Adipocyte (in vitro differentiated cells): ENCODE data around the gene CDYL.
A peak's percentile ranks its signal among the peaks of the same experiment; 100 is the strongest.
"Not testable (repeated sequence)": the region's sequence is repeated elsewhere in the genome, so short reads cannot be mapped to it uniquely, and the experiment has no call there.

Source experiments
- DNase-seq: peaks from one replicate; pipeline ENCODE4 v3.0.0-alpha.2; 2015; ENCODE audit warnings: low read depth
- H3K27me3 ChIP-seq: replicated peaks from 2 replicates; pipeline ENCODE4 v1.7.0; 2013; ENCODE audit warnings: mild to moderate bottlenecking, low read length, moderate library complexity; ENCODE audit not compliant: control insufficient read depth, insufficient read depth
- H3K36me3 ChIP-seq: 2 replicates; pipeline ENCODE4 v1.7.0; 2013; ENCODE audit warnings: low read length, mild to moderate bottlenecking, moderate library complexity; ENCODE audit not compliant: control insufficient read depth, insufficient read depth, severe bottlenecking
- H3K4me1 ChIP-seq: 2 replicates; pipeline ENCODE4 v1.7.0; 2013; ENCODE audit warnings: mild to moderate bottlenecking, low read length, moderate library complexity; ENCODE audit not compliant: control insufficient read depth, insufficient read depth
- H3K4me3 ChIP-seq: 2 replicates; pipeline ENCODE4 v1.7.0; 2013; ENCODE audit warnings: mild to moderate bottlenecking, low read length, moderate library complexity
- H3K9ac ChIP-seq: 2 replicates; pipeline ENCODE4 v1.7.0; 2013; ENCODE audit warnings: mild to moderate bottlenecking, low read length, moderate library complexity
- H3K9me3 ChIP-seq: 2 replicates; pipeline ENCODE4 v1.7.0; 2013; ENCODE audit warnings: mild to moderate bottlenecking, low read length, moderate library complexity; ENCODE audit not compliant: control insufficient read depth

The CDYL gene

DNA sequence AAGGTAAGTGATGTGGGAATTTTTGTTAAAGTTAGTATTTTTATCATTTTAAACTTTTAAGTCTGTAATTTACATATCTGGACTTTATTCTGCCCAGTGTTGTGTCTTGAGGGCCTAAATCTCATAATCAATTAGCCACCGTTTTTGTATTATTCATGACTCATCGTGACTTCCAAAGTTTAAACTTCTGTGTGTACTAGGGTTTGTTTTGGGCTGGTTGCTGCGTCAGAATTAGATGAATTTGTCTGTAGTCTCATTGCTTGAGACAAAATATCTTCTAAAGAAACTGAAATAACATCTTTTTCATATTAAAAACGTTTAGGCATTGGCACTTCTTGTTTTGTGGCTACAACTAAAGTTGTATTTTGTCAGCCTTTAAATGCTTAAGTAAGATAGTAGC lies 41.3 kb downstream of the CDYL start:
- no peak for DNase-seq
- no peak overlapping the region for H3K4me3 ChIP-seq
- no peaks in the 10 kb centered on the region for H3K36me3 ChIP-seq
- H3K9me3 ChIP-seq, result no peaks in the 10 kb centered on the region
- peaks cover 7% of the 10 kb centered on the region for H3K4me1 ChIP-seq
- H3K9ac ChIP-seq, result no peak overlapping the region
- no peaks in the 10 kb centered on the region for H3K27me3 ChIP-seq

DNA sequence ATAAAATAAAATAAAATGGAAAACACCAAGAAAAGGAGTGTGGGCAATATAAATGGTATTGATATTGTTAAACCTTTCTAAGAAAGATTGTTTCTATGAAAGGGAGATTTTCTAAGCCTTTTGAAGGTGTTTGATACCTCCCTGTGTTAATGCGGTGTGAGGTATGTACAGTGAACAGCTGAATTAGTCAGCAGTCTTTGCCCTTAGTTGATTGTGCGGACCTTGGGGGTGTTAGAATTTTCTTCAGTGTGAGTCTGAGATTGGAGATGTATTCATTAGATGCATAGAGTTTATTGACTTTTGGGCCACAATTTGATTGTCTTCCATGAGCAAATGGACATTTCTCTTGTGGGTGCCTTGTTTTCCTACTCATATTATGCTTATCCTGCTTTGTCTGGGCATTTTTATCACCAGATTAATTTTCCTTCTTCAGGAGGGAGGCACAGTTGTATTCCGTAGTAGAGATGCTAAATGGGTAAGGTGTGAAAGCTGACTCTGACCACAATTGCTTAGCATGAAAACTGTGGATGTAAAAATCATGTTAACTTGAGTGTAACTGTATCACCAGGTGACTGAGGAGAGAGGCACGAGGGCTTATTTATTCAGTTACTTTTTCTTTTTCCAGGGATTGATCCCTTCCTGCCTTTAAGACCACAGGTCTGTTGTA lies 42.2 kb downstream of the CDYL start:
- Histone ChIP-seq H3K9me3 (no peaks in the 10 kb centered on the region), H3K36me3 (no peaks in the 10 kb centered on the region), H3K9ac (no peak overlapping the region), H3K4me3 (no peak overlapping the region), H3K4me1 (peaks cover 7% of the 10 kb centered on the region), H3K27me3 (no peaks in the 10 kb centered on the region)
- DNase-seq, result no peak

DNA sequence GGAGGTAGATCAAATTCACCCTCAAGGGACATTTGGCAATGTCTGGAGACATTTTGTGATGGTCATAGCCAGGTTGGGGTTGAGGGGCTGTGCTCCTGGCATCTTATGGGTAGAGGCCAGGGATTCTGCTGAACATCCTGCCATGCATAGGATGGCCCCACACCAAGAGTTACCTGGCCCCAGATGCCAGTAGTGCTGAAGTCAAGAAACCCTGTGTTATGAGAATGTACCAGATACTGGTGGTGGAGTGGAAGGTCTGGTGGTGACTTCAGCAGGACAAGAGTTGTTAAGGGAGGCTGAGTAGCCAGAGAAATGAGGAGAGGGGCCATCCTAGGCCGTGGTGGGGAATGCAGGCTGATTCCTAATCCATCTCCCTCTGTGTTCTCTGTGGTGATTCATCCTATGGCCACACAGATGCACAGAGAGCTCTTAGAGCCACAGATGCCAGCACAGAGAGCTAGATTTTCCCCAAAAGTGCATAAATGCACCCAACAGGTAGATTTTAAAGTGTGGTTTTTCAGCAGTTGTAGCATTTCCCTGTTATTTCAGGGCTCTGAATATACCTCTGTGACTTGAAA lies 43.6 kb downstream of the CDYL start:
- Histone ChIP-seq H3K36me3 (no peaks in the 10 kb centered on the region), H3K9me3 (no peaks in the 10 kb centered on the region), H3K4me1 (peaks cover 7% of the 10 kb centered on the region), H3K9ac (no peak overlapping the region), H3K4me3 (no peak overlapping the region), H3K27me3 (no peaks in the 10 kb centered on the region)
- DNase-seq, result peak; percentile 10

DNA sequence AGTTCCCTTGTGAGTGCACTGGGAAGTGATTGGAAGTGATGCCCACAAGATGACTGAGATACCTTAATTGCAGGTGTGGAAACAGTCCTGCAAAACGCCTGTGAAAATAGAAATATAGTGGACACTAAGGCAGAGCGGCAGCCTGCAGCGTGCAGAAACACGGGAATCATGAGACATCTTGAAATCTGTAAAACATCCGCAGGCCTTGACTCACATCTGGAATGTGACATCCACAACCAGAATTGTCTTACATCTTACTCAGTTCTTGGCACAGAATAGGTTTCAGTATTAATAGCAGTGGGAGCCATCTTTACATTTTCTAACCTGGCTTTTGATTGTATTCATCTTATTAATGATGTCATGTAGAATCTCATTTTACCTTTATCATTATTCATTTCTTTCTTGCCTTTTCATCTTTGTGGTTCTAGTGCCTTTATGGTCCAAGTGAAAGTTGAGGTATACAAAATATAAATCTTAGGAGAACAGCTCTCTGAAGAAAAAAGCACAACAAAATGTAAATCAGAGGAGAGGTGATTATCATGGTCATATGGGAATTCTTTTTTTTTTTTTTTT lies 44.6 kb downstream of the CDYL start:
- H3K36me3 ChIP-seq, result no peaks in the 10 kb centered on the region
- peak; percentile 62 for DNase-seq

DNA sequence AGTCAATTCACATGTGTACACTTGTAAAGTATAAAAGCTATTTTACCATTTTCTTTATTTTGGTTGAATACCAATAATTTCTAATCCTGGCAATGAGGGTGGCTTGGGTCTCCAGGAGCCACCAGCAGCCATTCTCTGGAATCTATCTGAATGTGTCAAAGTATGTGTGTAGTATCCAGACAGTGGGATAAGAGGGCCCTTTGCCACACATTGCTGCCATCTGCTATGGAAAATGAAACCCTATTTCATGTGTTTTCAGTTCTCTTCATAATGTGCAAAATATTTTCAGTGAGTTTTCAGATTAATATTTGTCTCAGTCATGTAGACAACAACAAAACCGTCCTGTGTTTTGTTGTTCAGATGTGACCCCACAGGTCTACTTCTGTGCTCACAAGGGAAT lies 46.3 kb downstream of the CDYL start:
- Histone ChIP-seq H3K9ac (no peak overlapping the region), H3K27me3 (no peaks in the 10 kb centered on the region), H3K36me3 (no peaks in the 10 kb centered on the region), H3K4me1 (peaks cover 7% of the 10 kb centered on the region), H3K4me3 (no peak overlapping the region), H3K9me3 (peaks cover 4% of the 10 kb centered on the region)
- no peak for DNase-seq

More for the DNA sequence above, 44.6 kb downstream of the CDYL start:
- peaks cover 7% of the 10 kb centered on the region for H3K4me1 ChIP-seq
- no peak overlapping the region for H3K9ac ChIP-seq
- H3K9me3 ChIP-seq, result no peaks in the 10 kb centered on the region
- H3K27me3 ChIP-seq, result no peaks in the 10 kb centered on the region
- H3K4me3 ChIP-seq, result no peak overlapping the region

DNA sequence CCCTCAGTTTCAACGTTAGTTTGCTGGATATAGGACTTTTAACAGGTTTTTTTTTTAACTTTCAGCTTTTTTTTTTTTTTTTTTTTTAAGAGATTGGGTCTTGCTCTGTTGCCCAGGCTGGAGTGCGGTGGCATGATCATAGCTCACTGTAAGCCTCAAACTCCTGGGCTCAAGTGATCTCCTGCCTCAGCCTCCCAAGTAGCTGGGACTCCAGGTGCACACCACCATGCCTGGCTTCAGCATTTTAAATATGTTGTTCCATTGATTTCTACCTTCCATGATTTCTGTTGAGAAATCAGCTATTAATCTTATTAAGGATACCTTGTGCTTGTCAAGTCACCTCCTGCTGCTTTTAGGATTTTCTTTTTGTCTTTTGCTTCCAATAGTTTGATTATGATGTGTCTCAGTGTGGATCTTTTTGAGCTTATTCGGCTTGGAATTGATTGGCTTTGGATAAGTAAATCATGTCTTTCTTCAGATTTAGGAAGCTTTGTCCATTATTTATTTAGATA lies 52.0 kb downstream of the CDYL start:
- Histone ChIP-seq H3K9me3 (peaks cover 24% of the 10 kb centered on the region), H3K27me3 (no peaks in the 10 kb centered on the region), H3K36me3 (no peaks in the 10 kb centered on the region), H3K4me3 (no peak overlapping the region), H3K4me1 (no peaks in the 10 kb centered on the region), H3K9ac (no peak overlapping the region)
- DNase-seq, result no peak

DNA sequence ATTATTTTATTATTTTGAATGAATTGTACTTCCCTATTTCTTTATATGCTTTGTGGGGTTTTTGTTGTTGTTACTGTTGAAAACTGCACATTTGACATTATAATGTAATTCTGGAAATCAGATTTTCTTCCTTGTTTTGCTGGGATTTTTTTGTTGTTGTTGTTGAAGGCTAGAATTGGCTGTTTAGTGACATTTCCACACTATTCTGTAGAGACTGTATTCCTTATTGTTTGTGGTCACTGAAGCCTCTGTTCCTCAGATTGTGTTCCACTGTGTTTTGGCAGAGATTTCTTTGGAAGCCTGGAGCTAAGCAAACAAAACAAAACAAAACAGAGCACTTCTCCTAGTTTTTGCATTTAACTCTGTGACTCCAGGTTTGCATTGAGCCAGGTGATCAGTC lies 52.9 kb downstream of the CDYL start:
- H3K27me3 ChIP-seq, result no peaks in the 10 kb centered on the region
- no peaks in the 10 kb centered on the region for H3K36me3 ChIP-seq
- H3K9me3 ChIP-seq, result peaks cover 24% of the 10 kb centered on the region
- H3K9ac ChIP-seq, result no peak overlapping the region
- no peaks in the 10 kb centered on the region for H3K4me1 ChIP-seq
- no peak overlapping the region for H3K4me3 ChIP-seq
- no peak for DNase-seq

DNA sequence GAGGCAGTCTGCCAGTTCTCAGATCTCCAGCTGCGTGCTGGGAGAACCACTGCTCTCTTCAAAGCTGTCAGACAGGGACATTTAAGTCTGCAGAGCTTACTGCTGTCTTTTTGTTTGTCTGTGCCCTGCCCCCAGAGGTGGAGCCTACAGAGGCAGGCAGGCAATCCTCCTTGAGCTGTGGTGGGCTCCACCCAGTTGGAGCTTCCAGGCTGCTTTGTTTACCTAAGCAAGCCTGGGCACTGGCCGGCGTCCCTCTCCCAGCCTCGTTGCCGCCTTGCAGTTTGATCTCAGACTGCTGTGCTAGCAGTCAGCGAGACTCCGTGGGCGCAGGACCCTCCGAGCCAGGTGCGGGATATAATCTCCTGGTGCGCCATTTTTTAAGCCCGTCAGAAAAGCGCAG lies 59.3 kb downstream of the CDYL start:
- DNase-seq, H3K9ac ChIP-seq, H3K4me1 ChIP-seq, H3K4me3 ChIP-seq, H3K27me3 ChIP-seq, H3K9me3 ChIP-seq, H3K36me3 ChIP-seq: not testable (repeated sequence)

DNA sequence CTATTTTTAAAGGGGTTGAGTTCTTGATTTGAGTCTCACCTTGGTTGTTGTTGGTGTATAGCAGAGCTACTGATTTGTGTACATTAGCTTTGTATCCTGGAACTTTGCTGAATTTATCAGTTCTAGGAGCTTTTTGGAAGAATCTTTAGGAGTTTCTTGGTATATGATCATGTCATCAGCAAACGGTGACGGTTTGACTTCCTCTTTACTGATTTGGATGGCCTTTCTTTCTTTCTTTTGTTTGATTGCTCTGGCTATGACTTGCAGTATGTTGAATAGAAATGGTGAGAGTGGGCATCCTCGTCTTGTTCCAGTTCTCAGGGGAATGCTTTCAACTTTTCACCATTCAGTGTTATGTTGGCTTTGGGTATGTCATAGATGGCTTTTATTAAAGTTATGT lies 64.0 kb downstream of the CDYL start:
- Histone ChIP-seq H3K27me3 (no peaks in the 10 kb centered on the region), H3K4me3 (no peak overlapping the region), H3K4me1 (no peaks in the 10 kb centered on the region), H3K36me3 (no peaks in the 10 kb centered on the region), H3K9ac (no peak overlapping the region), H3K9me3 (peaks cover 8% of the 10 kb centered on the region)
- no peak for DNase-seq

DNA sequence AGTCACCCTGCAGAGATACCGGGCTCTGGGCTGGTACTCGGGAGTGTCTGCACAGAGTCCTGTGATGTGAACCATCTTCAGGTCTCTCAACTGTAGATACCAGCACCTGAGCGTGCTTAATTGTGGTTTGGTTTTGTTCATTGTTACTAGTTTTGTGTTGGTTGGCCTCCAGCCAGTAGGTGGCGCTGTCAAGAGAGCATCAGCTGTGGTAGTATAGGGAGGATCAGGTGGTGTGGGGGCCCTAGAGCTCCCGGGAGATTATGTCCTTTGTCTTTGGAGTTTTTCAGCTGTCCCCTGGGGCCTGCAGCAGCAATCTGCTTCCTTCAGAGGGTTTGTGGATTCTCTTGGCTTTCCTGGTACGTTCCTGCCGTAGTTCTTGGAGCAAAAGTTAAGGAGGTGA lies 67.9 kb downstream of the CDYL start:
- no peak for DNase-seq
- Histone ChIP-seq H3K36me3 (no peaks in the 10 kb centered on the region), H3K9me3 (peaks cover 27% of the 10 kb centered on the region), H3K4me3 (no peak overlapping the region), H3K9ac (no peak overlapping the region), H3K27me3 (no peaks in the 10 kb centered on the region), H3K4me1 (no peaks in the 10 kb centered on the region)

DNA sequence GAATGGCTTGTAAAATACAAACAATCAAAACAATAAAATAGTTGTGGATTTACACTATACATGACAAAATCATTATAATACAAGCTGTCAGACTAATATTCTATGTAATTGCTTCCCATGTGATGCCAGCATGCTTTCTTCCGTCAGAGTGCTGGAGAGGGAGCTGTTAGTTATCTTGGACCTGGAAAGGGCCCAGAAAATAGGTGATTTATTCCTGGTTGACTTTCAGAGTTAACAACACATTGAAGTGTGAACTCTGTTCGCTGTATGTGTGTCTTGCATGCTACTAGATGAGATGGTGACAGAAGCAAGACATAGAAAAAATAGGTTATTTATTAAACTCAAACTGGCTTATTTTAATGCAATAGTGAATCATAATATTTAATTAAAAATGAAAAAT lies 70.2 kb downstream of the CDYL start:
- H3K4me1 ChIP-seq, result no peaks in the 10 kb centered on the region
- H3K36me3 ChIP-seq, result no peaks in the 10 kb centered on the region
- no peak for DNase-seq
- peak overlapping the region; percentile 24 for H3K4me3 ChIP-seq
- no peak overlapping the region for H3K9ac ChIP-seq
- H3K27me3 ChIP-seq, result no peaks in the 10 kb centered on the region
- H3K9me3 ChIP-seq, result peaks cover 27% of the 10 kb centered on the region
